ENCODE results near the gene NNMT.

DNA sequence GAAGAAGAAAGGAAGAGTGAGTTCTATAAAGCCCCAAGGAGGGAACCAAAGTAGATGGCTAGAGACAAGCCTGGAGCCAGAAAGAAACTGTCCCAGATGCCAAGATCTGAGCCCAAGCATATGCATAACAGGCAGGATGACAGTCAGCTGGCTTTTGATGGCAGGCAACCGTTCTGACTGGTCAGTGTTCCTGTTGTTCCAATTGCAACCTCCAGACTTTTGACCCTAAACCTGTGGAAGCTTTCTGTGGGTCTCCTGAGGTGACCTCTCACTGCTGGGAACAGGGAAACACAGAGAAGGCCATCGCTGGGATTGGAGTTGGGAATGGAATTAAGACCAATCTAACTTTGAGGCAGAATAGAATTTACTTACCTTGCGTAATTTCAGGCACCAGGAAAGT lies 21.6 kb upstream of the NNMT start:
- TF ChIP-seq CTCF (IDR thresholded peaks at IDR 0.05; ENCODE audit: poor library complexity) = no peak
- TF ChIP-seq EZH2 (IDR thresholded peaks at IDR 0.05; ENCODE audit: borderline replicate concordance) = no peak
- no peak for TF ChIP-seq EZH2phosphoT487 (IDR thresholded peaks at IDR 0.05; ENCODE audit: low read depth, severe bottlenecking, unreplicated experiment)

Measured in hepatocyte (in vitro differentiated cells).